Measurements from ENCODE around the gene MEIS2. TPM values are rescaled to one million over a fixed set of nuclear protein-coding genes. Genes with fewer than 3 reads are reported as not detected.

The MEIS2 gene
- total RNA-seq, 1 donor from 2014 or later = 45.4 TPM

GRCh38 chr15:36965570-36966342 is 134.6 kb downstream of the MEIS2 start:
- DNase-seq (ENCODE audit: missing footprints) = no peak

DNA sequence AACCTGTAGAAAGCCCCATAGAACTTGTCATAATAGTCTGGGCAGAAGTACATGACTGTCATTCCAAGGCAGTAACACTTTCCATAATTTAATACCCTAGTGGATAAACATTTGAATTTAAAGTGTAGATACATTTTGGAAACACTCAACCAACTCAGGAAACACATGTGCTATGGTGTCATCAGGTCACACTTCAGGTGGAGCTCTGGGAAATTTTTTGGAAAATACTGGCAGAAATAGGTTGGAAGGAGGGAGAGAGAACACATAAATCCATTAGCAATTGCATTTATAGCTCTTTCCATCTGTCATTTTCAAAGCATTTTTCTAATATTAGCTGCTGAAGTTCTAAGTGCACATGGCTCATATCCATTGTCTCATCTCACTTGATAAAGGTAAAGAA is 135.7 kb downstream of the MEIS2 start:
- DNase-seq (ENCODE audit: missing footprints) = no peak
- ATAC-seq = no peak
- intact Hi-C loops (cut with DNase I) = loop anchor here (5.0 kb wide), 1 partner anchor 37 kb away; no protein-coding TSS in a partner anchor

More at GRCh38 chr15:36965570-36966342, 134.6 kb downstream of the MEIS2 start:
- ATAC-seq = peak; percentile 40
- intact Hi-C loops (cut with DNase I) = loop anchor here (5.0 kb wide), 1 partner anchor 38 kb away; no protein-coding TSS in a partner anchor

- ATAC-seq (no peak), DNase-seq (ENCODE audit: missing footprints) (no peak)
- intact Hi-C loops (cut with DNase I) = no loop called here
These were observed 138.4 kb downstream of the MEIS2 start for GRCh38 chr15:36961956-36962355.

DNA sequence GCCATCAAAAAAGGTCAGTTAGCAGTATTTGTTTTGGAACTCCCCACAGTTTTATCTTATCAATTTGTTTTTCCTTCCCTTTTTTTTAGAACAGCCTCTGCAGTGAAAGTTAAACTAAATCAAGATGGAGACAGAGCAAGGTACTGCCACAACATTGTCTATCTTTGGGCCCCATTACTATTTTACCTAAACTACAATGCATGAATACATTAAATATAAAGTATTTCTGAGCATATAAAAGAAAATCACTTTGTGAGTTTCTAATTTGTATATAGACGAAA is 139.5 kb downstream of the MEIS2 start:
- ATAC-seq (no peak), DNase-seq (ENCODE audit: missing footprints) (no peak)
- intact Hi-C loops (cut with DNase I) = no loop called here

- no peak for ATAC-seq
These were observed 140.0 kb downstream of the MEIS2 start for GRCh38 chr15:36960179-36960946.

DNA sequence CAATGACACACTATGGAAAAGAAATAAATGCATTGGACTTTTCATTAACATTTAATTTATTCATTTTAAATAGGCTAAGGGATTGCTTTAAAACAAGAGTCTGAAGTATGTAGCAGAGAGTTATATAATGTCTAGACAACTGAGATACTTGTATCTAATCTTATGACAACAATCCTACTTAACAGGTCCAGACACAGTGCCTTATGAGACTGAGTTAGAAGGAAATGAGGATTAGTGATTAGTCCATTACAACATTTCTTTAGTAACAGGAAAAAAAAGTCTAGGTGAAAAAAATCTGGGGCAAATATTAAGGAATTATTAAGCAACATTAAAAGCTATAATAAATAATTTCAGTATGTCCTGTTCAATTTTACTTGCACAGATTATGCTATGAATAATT is 140.6 kb downstream of the MEIS2 start:
- no peak for ATAC-seq
- intact Hi-C loops (cut with DNase I) = no loop called here
- no peak for DNase-seq (ENCODE audit: missing footprints)

More at GRCh38 chr15:36960179-36960946, 140.0 kb downstream of the MEIS2 start:
- no peak for DNase-seq (ENCODE audit: missing footprints)
- intact Hi-C loops (cut with DNase I) = no loop called here

DNA sequence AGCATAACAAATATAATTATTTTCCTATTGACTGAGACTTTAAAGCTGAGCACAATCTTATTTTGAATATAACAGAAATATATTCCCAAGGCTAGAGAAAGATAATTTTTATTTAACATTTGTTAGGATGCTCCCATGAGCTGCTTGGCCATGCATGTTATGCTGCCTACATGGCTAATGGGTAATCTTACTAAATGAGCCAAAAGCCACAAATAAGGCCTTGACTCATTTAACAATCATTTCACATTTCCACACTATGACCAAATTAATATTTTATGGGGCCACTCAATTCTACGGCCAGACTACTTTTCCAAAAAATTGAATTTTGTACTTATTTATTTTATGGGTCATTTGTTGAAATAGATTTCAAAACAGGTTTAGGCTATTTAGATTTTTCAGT is 141.7 kb downstream of the MEIS2 start:
- DNase-seq (ENCODE audit: missing footprints) (no peak), ATAC-seq (no peak)
- intact Hi-C loops (cut with DNase I) = no loop called here

GRCh38 chr15:36954486-36954885 is 145.9 kb downstream of the MEIS2 start:
- intact Hi-C loops (cut with DNase I) = no loop called here
- ATAC-seq (no peak), DNase-seq (ENCODE audit: missing footprints) (no peak)

GRCh38 chr15:36953346-36953745 is 147.0 kb downstream of the MEIS2 start:
- intact Hi-C loops (cut with DNase I) = no loop called here
- ATAC-seq (no peak), DNase-seq (ENCODE audit: missing footprints) (no peak)

- ATAC-seq (peak; percentile 34), DNase-seq (ENCODE audit: missing footprints) (no peak)
- intact Hi-C loops (cut with DNase I) = no loop called here
These were observed 148.6 kb downstream of the MEIS2 start for GRCh38 chr15:36951731-36952247.

DNA sequence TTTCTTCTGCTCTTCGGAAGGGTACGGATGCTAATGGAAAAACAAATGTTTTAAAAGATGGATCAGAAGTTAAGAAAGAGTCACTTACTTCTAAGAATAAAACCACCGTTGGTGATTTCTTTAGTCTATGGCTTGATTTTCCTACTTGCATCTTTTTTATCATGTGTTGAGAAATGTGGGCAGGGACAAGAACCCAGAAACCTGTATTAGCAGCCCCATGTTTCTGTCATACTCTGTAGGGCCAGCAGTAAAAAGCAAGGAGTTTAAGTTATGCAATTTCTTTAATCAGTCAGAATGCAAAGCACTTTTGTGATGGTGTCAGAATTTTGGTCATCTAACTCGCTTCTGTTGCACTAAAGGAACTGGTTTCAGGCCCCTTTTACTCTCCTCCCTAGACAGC is 150.0 kb downstream of the MEIS2 start:
- DNase-seq (ENCODE audit: missing footprints) (no peak), ATAC-seq (no peak)
- intact Hi-C loops (cut with DNase I) = no loop called here

DNA sequence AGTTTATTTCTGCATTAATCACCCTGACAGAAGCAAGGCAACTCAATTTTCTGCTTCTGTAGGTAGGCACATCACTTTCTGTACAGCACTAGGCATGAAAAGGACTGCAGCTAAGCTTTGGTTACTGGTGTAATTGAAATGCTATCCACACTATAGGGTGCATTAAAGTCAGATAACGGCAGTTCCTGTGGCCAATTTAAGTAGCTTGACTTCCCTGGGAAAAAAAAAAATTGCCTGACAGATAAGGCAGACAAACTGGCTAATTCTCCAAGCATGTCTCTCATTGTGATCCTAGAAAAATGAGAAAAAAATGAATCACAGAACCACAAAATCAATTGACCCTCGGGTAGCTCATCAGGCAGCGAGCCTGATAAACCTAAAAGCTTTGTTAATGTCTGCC is 151.4 kb downstream of the MEIS2 start:
- DNase-seq (ENCODE audit: missing footprints) = no peak
- no peak for ATAC-seq
- intact Hi-C loops (cut with DNase I) = no loop called here

- ATAC-seq = peak; percentile 41
- intact Hi-C loops (cut with DNase I) = no loop called here
- no peak for DNase-seq (ENCODE audit: missing footprints)
These were observed 153.2 kb downstream of the MEIS2 start for GRCh38 chr15:36947035-36947719.

GRCh38 chr15:36944442-36944841 is 155.9 kb downstream of the MEIS2 start:
- intact Hi-C loops (cut with DNase I) = no loop called here
- DNase-seq (ENCODE audit: missing footprints) = no peak
- no peak for ATAC-seq

DNA sequence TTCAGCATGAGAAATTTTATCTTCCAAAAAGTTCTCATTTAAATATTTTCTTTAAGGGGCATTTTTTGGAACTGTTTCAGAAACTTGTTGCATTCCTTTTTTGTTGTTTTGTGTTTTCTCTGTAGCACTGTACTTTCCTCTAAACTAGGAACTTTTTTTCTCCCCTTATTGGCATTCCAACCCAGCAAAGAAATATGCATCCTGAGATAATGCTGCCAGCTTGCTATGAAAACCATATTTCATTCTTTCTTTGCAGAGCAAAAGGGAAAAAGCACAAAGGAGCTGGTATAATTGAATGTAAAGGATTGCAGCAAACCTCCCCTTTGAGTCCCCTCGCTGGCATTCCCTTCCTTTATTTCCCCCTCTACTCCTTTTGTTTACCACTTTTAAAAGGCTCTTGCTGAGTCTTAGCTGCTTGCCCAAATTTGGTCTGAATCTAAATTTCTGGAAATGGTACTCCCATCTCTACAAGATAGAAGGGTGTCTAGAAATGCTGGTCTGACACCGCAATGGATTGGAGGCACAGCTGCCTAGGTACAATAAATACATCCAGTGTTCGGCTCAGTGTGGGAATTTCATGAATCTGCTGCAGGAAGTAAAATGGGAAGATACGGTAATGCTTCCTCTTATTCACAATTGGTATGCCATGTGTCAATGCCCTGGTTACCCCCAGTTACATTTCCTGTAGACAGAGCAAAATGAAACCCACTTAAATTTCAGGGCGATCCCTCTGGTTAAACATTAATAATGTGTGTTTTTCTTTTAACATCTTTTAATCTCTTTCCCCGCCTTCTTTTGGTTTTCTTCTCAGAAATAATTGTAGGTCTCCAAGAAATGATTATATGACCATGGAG is 156.6 kb downstream of the MEIS2 start:
- no peak for DNase-seq (ENCODE audit: missing footprints)
- intact Hi-C loops (cut with DNase I) = no loop called here
- ATAC-seq = no peak

DNA sequence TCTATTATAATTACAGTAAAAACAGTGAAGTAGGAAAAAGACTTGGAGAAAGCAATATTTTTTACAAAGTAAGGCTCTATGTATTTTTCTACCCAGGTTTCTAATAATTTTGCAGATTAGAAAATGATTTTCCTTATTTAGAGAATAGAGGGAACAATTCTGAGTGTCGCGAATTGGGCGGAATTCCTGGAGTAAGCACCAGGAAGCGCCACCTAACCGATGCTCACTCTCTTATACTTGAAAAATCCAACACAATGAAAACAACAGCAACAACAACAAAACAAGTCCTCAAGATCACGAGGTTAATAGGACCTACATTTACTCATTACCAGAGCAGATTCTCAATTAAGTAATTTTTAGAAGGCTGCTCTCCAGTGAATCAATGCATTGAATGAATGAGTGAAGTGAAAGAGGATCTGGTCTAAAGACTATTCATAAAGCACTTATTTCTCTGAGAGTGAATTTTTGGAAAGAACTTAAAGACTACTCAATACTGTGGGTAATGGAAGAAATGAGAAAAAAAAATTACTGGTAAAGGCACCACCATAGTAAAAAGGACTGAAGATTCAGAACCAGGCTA is 158.0 kb downstream of the MEIS2 start:
- no peak for ATAC-seq
- intact Hi-C loops (cut with DNase I) = no loop called here

GRCh38 chr15:36941798-36942197 is 158.6 kb downstream of the MEIS2 start:
- ATAC-seq (no peak), DNase-seq (ENCODE audit: missing footprints) (no peak)
- intact Hi-C loops (cut with DNase I) = no loop called here

More for the DNA sequence above, 158.0 kb downstream of the MEIS2 start:
- DNase-seq (ENCODE audit: missing footprints) = no peak

- intact Hi-C loops (cut with DNase I) = no loop called here
- no peak for ATAC-seq
- DNase-seq (ENCODE audit: missing footprints) = no peak
These were observed 159.6 kb downstream of the MEIS2 start for GRCh38 chr15:36940636-36941260.
